ENCODE results near the gene ZNF428.

DNA sequence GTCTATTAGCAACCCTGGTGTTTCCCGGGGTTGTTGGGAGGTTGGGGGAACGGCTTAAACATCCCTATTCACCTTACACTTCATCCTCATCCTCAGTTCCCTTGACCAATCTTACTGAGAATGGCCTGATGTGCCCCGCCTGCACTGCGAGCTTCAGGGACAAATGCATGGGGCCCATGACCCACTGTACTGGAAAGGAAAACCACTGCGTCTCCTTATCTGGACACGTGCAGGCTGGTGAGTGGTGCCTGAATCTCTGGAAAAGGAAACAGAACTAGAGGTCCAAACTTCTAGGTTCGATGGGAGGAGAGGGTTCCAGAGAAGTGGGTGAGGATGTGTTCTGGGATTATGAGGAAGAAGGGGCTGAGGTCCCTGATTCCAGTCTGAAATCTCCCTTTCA, 38.0 kb downstream of the ZNF428 start:
- TF ChIP-seq, protein P1, sequence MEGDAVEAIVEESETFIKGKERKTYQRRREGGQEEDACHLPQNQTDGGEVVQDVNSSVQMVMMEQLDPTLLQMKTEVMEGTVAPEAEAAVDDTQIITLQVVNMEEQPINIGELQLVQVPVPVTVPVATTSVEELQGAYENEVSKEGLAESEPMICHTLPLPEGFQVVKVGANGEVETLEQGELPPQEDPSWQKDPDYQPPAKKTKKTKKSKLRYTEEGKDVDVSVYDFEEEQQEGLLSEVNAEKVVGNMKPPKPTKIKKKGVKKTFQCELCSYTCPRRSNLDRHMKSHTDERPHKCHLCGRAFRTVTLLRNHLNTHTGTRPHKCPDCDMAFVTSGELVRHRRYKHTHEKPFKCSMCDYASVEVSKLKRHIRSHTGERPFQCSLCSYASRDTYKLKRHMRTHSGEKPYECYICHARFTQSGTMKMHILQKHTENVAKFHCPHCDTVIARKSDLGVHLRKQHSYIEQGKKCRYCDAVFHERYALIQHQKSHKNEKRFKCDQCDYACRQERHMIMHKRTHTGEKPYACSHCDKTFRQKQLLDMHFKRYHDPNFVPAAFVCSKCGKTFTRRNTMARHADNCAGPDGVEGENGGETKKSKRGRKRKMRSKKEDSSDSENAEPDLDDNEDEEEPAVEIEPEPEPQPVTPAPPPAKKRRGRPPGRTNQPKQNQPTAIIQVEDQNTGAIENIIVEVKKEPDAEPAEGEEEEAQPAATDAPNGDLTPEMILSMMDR (conservative IDR thresholded peaks at IDR 0.05; ENCODE audit: low read length): no peak
- TF ChIP-seq EZH2phosphoT487 (IDR thresholded peaks at IDR 0.05; ENCODE audit: borderline replicate concordance, low read depth, low read length): no peak
